Sigmoid colon (tissue), 4 donors: ENCODE measurements around the gene SLC2A4.
"Not testable (repeated sequence)": the region's sequence is repeated elsewhere in the genome, so short reads cannot be mapped to it uniquely, and the experiment has no call there.

Experiments
- EP300 ChIP-seq, 4 donors: sonication (generic); formaldehyde crosslinking; IDR thresholded peaks; one replicate each; pipeline ENCODE4 v1.6.1; 2017; ENCODE audit warnings: antibody characterized with exemption in 4 of 4
- TF ChIP-seq, protein P1 (sequence below), 4 experiments: fragments of 450-650 bp in 3 of 4; fragments of 200-600 bp in 1 of 4; IDR thresholded peaks; one replicate each; pipeline ENCODE4 v1.5.1; 2016 to 2019; ENCODE audit warnings: antibody characterized with exemption in 4 of 4, mild to moderate bottlenecking in 3 of 4, moderate library complexity in 2 of 4

- TF ChIP-seq, protein P1, sequence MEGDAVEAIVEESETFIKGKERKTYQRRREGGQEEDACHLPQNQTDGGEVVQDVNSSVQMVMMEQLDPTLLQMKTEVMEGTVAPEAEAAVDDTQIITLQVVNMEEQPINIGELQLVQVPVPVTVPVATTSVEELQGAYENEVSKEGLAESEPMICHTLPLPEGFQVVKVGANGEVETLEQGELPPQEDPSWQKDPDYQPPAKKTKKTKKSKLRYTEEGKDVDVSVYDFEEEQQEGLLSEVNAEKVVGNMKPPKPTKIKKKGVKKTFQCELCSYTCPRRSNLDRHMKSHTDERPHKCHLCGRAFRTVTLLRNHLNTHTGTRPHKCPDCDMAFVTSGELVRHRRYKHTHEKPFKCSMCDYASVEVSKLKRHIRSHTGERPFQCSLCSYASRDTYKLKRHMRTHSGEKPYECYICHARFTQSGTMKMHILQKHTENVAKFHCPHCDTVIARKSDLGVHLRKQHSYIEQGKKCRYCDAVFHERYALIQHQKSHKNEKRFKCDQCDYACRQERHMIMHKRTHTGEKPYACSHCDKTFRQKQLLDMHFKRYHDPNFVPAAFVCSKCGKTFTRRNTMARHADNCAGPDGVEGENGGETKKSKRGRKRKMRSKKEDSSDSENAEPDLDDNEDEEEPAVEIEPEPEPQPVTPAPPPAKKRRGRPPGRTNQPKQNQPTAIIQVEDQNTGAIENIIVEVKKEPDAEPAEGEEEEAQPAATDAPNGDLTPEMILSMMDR (IDR thresholded peaks at IDR 0.05): not testable (repeated sequence)
- not testable (repeated sequence) for TF ChIP-seq EP300 (IDR thresholded peaks at IDR 0.05)
Measured at GRCh38 chr17:7337600-7337999, 56.1 kb downstream of the SLC2A4 start.
